Measurements from ENCODE around the gene NRP1. TPM values are rescaled to one million over a fixed set of nuclear protein-coding genes. Genes with fewer than 3 reads are reported as not detected.

The NRP1 gene
- total RNA-seq, 4 donors from 2014 or later = 45.7 to 90.0 (median 57.7) TPM

- H3K27me3 ChIP-seq = no peaks in the 10 kb centered on the region
- no peak overlapping the region for H3K4me3 ChIP-seq
- WGBS, 2 donors = 62 to 66% methylated on average over 5 of the region's 5 CpGs
- peaks cover 0 to 6% (median 0%) of the 10 kb centered on the region in 3 donors for H3K36me3 ChIP-seq
- TF ChIP-seq EP300 (IDR thresholded peaks at IDR 0.05) (no peak), CTCF (IDR thresholded peaks at IDR 0.05) (no peak), POLR2A (IDR thresholded peaks at IDR 0.05) (no peak)
- no peak overlapping the region for H3K27ac ChIP-seq
- peaks cover 0 to 16% (median 8%) of the 10 kb centered on the region in 4 donors for H3K4me1 ChIP-seq
- DNase-seq (ENCODE audit: low spot score in 2 of 2) = no peak
- H3K9me3 ChIP-seq = no peaks in the 10 kb centered on the region
These were observed 159.6 kb downstream of the NRP1 start for GRCh38 chr10:33174674-33175434.

GRCh38 chr10:33165911-33166310, 168.6 kb downstream of the NRP1 start:
- 66 to 67% methylated on average over 3 of the region's 3 CpGs for WGBS, 2 donors
- DNase-seq (ENCODE audit: low spot score in 2 of 2) = no peak
- Histone ChIP-seq H3K27me3 (no peaks in the 10 kb centered on the region), H3K4me3 (no peak overlapping the region), H3K27ac (no peak overlapping the region), H3K9me3 (no peaks in the 10 kb centered on the region), H3K4me1 (peaks cover 0 to 3% (median 0%) of the 10 kb centered on the region in 4 donors), H3K36me3 (no peaks in the 10 kb centered on the region)
- TF ChIP-seq POLR2A (IDR thresholded peaks at IDR 0.05) (no peak), EP300 (IDR thresholded peaks at IDR 0.05) (no peak)

DNA sequence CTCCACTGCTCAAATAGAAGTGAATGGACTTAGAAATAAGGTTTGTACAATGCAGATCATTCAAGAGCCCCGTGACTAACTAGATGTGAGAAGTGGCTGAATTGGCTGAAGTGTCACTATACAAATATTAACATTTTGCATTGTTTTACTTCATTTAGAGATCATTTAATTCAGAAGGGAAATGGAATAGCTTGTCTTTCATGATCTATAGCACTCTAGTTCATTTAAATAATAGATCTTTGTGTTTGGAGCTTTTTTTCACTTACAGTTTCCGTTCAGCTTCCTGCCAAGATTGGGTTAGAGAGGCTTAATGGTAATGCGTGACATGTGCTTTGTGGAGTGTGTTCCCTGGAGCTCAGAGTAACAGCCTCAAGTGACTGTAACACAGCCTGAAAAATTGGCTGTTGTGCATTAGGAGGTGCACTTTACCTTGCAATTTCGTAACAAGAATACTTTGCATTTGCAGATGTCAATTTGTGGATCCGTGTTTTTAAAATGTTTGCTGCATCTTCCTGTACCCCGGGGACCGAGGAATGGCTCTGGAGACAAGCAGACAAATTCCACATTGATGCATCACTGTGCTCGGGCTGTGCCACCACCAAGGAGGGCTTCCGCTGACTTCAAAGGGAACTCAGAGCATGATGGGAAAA, 170.3 kb downstream of the NRP1 start:
- Histone ChIP-seq H3K4me1 (peaks cover 0 to 3% (median 0%) of the 10 kb centered on the region in 4 donors), H3K27ac (no peak overlapping the region), H3K4me3 (no peak overlapping the region), H3K36me3 (no peaks in the 10 kb centered on the region), H3K9me3 (no peaks in the 10 kb centered on the region), H3K27me3 (no peaks in the 10 kb centered on the region)
- DNase-seq (ENCODE audit: low spot score in 2 of 2) = no peak
- TF ChIP-seq EP300 (IDR thresholded peaks at IDR 0.05) = no peak
- TF ChIP-seq POLR2A (IDR thresholded peaks at IDR 0.05) = no peak
- no peak for TF ChIP-seq CTCF (IDR thresholded peaks at IDR 0.05)
- WGBS, 2 donors = 40 to 49% methylated on average over 9 of the region's 9 CpGs

DNA sequence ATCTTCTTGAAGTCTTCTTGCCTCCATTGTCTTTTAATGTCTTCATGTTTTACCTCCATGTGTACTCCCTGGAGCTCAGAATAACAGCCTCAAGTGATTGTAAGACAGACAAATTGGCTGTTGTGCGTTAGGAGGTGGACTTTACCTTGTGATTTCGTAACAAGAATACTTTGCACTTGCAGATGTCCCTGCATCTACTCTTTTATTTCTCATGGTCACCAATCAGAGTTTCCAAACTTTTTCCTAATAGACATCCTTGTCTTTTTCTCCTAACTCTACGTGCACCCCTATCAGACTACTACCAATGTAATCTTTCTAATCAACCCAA, 172.3 kb downstream of the NRP1 start:
- Histone ChIP-seq H3K4me3 (no peak overlapping the region), H3K9me3 (no peaks in the 10 kb centered on the region), H3K4me1 (peaks cover 0 to 3% (median 0%) of the 10 kb centered on the region in 4 donors), H3K27ac (no peak overlapping the region), H3K27me3 (no peaks in the 10 kb centered on the region), H3K36me3 (no peaks in the 10 kb centered on the region)
- TF ChIP-seq EP300 (IDR thresholded peaks at IDR 0.05) (no peak), POLR2A (IDR thresholded peaks at IDR 0.05) (no peak)
- 75 to 95% methylated on average over 3 of the region's 3 CpGs for WGBS, 2 donors
- no peak for DNase-seq (ENCODE audit: low spot score in 2 of 2)

- TF ChIP-seq EP300 (IDR thresholded peaks at IDR 0.05) (no peak), CTCF (IDR thresholded peaks at IDR 0.05) (no peak), POLR2A (IDR thresholded peaks at IDR 0.05) (no peak)
- H3K4me1 ChIP-seq = peaks cover 0 to 3% (median 0%) of the 10 kb centered on the region in 4 donors
- WGBS, 2 donors = 93 to 96% methylated on average over 6 of the region's 6 CpGs
- H3K4me3 ChIP-seq = no peak overlapping the region
- H3K27ac ChIP-seq = no peak overlapping the region
- no peaks in the 10 kb centered on the region for H3K9me3 ChIP-seq
- no peaks in the 10 kb centered on the region for H3K36me3 ChIP-seq
- no peak for DNase-seq (ENCODE audit: low spot score in 2 of 2)
- no peaks in the 10 kb centered on the region for H3K27me3 ChIP-seq
These were observed 172.8 kb downstream of the NRP1 start for GRCh38 chr10:33161550-33162247.

DNA sequence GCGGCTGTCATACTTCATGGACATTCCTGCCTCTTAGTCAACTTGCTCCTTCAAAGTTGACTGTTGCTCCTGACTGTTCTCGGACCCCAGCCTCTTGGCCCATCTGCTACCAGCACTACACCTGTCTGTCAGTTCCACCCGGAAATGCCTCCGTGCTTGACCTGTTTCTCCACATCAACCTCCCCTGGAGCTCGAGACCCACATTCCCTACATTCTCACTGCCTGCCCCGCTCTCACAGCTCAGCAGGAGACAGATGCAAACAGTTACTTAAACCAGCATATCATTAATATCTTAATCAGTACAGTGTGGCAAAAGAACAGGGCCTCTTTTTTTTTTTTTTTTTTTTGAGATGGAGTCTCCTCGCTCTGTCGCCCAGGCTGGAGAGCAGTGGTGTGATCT, 174.3 kb downstream of the NRP1 start:
- Histone ChIP-seq H3K36me3 (no peaks in the 10 kb centered on the region), H3K4me3 (no peak overlapping the region), H3K9me3 (no peaks in the 10 kb centered on the region), H3K27ac (no peak overlapping the region), H3K27me3 (no peaks in the 10 kb centered on the region), H3K4me1 (peaks cover 0 to 3% (median 0%) of the 10 kb centered on the region in 4 donors)
- WGBS, 2 donors = 93 to 96% methylated on average over 8 of the region's 8 CpGs
- no peak for DNase-seq (ENCODE audit: low spot score in 2 of 2)
- TF ChIP-seq CTCF (IDR thresholded peaks at IDR 0.05) (no peak), EP300 (IDR thresholded peaks at IDR 0.05) (no peak), POLR2A (IDR thresholded peaks at IDR 0.05) (no peak)
